Stimulated activated effector memory CD8-positive, alpha-beta T cell treated with anti-CD3 and anti-CD28 coated beads, Interleukin-12 subunit alpha, Interleukin-12 subunit beta, amount 100 ng/mL, for 72 hours (primary cell): ENCODE measurements around the gene CTSZ.

ENCODE experiments used
- ATAC-seq: fragments of 150-1000 bp; cut with Tn5 transposase; 2 replicates; pipeline ENCODE4 v1.10.0; 2021
- DNase-seq, 2 donors: peaks; one replicate each; pipeline ENCODE4 v3.0.0; 2021 to 2022; ENCODE audit warnings: low spot score in 2 of 2
- H3K27ac Mint-ChIP-seq: one replicate; pipeline ENCODE4 v1.8.0; 2022; ENCODE audit warnings: mild to moderate bottlenecking, mixed read lengths
- H3K36me3 Mint-ChIP-seq: one replicate; pipeline ENCODE4 v1.8.0; 2022; ENCODE audit warnings: mild to moderate bottlenecking, mixed read lengths
- H3K4me1 Mint-ChIP-seq: one replicate; pipeline ENCODE4 v1.8.0; 2022; ENCODE audit warnings: mixed read lengths
- H3K4me3 Mint-ChIP-seq: one replicate; pipeline ENCODE4 v1.8.0; 2022; ENCODE audit warnings: mild to moderate bottlenecking, mixed read lengths
- H3K9me3 Mint-ChIP-seq: one replicate; pipeline ENCODE4 v1.8.0; 2022; ENCODE audit warnings: mixed read lengths

Gene CTSZ

GRCh38 chr20:59000326-59000725 lies 6.7 kb downstream of the CTSZ start:
- Mint-ChIP-seq H3K9me3 (no peaks in the 10 kb centered on the region), H3K36me3 (peaks cover 58% of the 10 kb centered on the region), H3K27ac (no peak overlapping the region), H3K4me3 (no peak overlapping the region), H3K4me1 (peaks cover 44% of the 10 kb centered on the region)
- no peak for DNase-seq
- ATAC-seq = no peak

GRCh38 chr20:58998656-58999055 lies 8.4 kb downstream of the CTSZ start:
- no peak for ATAC-seq
- Mint-ChIP-seq H3K4me3 (no peak overlapping the region), H3K4me1 (peaks cover 29% of the 10 kb centered on the region), H3K36me3 (peaks cover 74% of the 10 kb centered on the region), H3K27ac (peak overlapping the region; percentile 26), H3K9me3 (no peaks in the 10 kb centered on the region)
- no peak for DNase-seq

- H3K27ac Mint-ChIP-seq = peak overlapping the region; percentile 30
- peaks cover 83% of the 10 kb centered on the region for H3K36me3 Mint-ChIP-seq
These were observed 9.8 kb downstream of the CTSZ start for GRCh38 chr20:58997141-58997770.

GRCh38 chr20:58996226-58996611 lies 10.8 kb downstream of the CTSZ start:
- no peak overlapping the region for H3K4me3 Mint-ChIP-seq
- H3K9me3 Mint-ChIP-seq = no peaks in the 10 kb centered on the region
- DNase-seq (no peak), ATAC-seq (no peak)
- H3K36me3 Mint-ChIP-seq = peaks cover 92% of the 10 kb centered on the region
- H3K27ac Mint-ChIP-seq = peak overlapping the region; percentile 30
- H3K4me1 Mint-ChIP-seq = peaks cover 8% of the 10 kb centered on the region

More at GRCh38 chr20:58997141-58997770, 9.8 kb downstream of the CTSZ start:
- DNase-seq = no peak
- no peak overlapping the region for H3K4me3 Mint-ChIP-seq
- ATAC-seq = no peak
- H3K4me1 Mint-ChIP-seq = peaks cover 15% of the 10 kb centered on the region
- H3K9me3 Mint-ChIP-seq = no peaks in the 10 kb centered on the region

GRCh38 chr20:58995461-58996225 lies 11.4 kb downstream of the CTSZ start:
- DNase-seq = no peak
- Mint-ChIP-seq H3K9me3 (no peaks in the 10 kb centered on the region), H3K4me1 (peaks cover 8% of the 10 kb centered on the region), H3K4me3 (no peak overlapping the region), H3K36me3 (peaks cover 98% of the 10 kb centered on the region), H3K27ac (peak overlapping the region; percentile 30)
- no peak for ATAC-seq

- Mint-ChIP-seq H3K9me3 (no peaks in the 10 kb centered on the region), H3K4me3 (no peak overlapping the region), H3K36me3 (peaks cover 99% of the 10 kb centered on the region), H3K4me1 (peaks cover 8% of the 10 kb centered on the region), H3K27ac (no peak overlapping the region)
- no peak for DNase-seq
- ATAC-seq = no peak
These were observed 12.5 kb downstream of the CTSZ start for GRCh38 chr20:58994390-58995159.

GRCh38 chr20:58993332-58994248 lies 13.5 kb downstream of the CTSZ start:
- Mint-ChIP-seq H3K4me3 (no peak overlapping the region), H3K9me3 (no peaks in the 10 kb centered on the region), H3K36me3 (peaks cover 100% of the 10 kb centered on the region), H3K27ac (no peak overlapping the region), H3K4me1 (peaks cover 8% of the 10 kb centered on the region)
- DNase-seq = no peak
- ATAC-seq = no peak

- no peak overlapping the region for H3K27ac Mint-ChIP-seq
- ATAC-seq (no peak), DNase-seq (no peak)
- H3K4me3 Mint-ChIP-seq = no peak overlapping the region
- H3K9me3 Mint-ChIP-seq = no peaks in the 10 kb centered on the region
- peaks cover 12% of the 10 kb centered on the region for H3K4me1 Mint-ChIP-seq
- H3K36me3 Mint-ChIP-seq = peaks cover 100% of the 10 kb centered on the region
These were observed 14.1 kb downstream of the CTSZ start for GRCh38 chr20:58992911-58993310.

- ATAC-seq = no peak
- H3K36me3 Mint-ChIP-seq = peaks cover 100% of the 10 kb centered on the region
- H3K4me1 Mint-ChIP-seq = peaks cover 21% of the 10 kb centered on the region
- H3K4me3 Mint-ChIP-seq = no peak overlapping the region
- peak overlapping the region; percentile 64 for H3K27ac Mint-ChIP-seq
- DNase-seq = no peak
- H3K9me3 Mint-ChIP-seq = no peaks in the 10 kb centered on the region
These were observed 15.3 kb downstream of the CTSZ start for GRCh38 chr20:58991715-58992114.

GRCh38 chr20:58990651-58991445 lies 16.2 kb downstream of the CTSZ start:
- Mint-ChIP-seq H3K27ac (no peak overlapping the region), H3K36me3 (peaks cover 100% of the 10 kb centered on the region), H3K4me3 (no peak overlapping the region), H3K4me1 (peaks cover 25% of the 10 kb centered on the region), H3K9me3 (no peaks in the 10 kb centered on the region)
- DNase-seq = no peak
- ATAC-seq = no peak

- Mint-ChIP-seq H3K9me3 (no peaks in the 10 kb centered on the region), H3K4me3 (no peak overlapping the region), H3K27ac (no peak overlapping the region), H3K36me3 (peaks cover 99% of the 10 kb centered on the region), H3K4me1 (peaks cover 30% of the 10 kb centered on the region)
- DNase-seq (no peak), ATAC-seq (no peak)
These were observed 17.9 kb downstream of the CTSZ start for GRCh38 chr20:58989196-58989595.

GRCh38 chr20:58988565-58988882 lies 18.5 kb downstream of the CTSZ start:
- Mint-ChIP-seq H3K4me3 (no peak overlapping the region), H3K27ac (no peak overlapping the region), H3K36me3 (peaks cover 98% of the 10 kb centered on the region), H3K4me1 (peaks cover 37% of the 10 kb centered on the region), H3K9me3 (no peaks in the 10 kb centered on the region)
- DNase-seq (no peak), ATAC-seq (no peak)

- no peak overlapping the region for H3K4me3 Mint-ChIP-seq
- no peak for DNase-seq
- H3K9me3 Mint-ChIP-seq = no peaks in the 10 kb centered on the region
- no peak overlapping the region for H3K27ac Mint-ChIP-seq
- H3K36me3 Mint-ChIP-seq = peaks cover 96% of the 10 kb centered on the region
- ATAC-seq = no peak
- H3K4me1 Mint-ChIP-seq = peaks cover 38% of the 10 kb centered on the region
These were observed 19.1 kb downstream of the CTSZ start for GRCh38 chr20:58987790-58988564.
